ENCODE results near the gene SPTLC3. TPM values are rescaled to one million over a fixed set of nuclear protein-coding genes. Genes with fewer than 3 reads are reported as not detected.

Gene SPTLC3
- total and polyA plus RNA-seq, 2 donors (not counting 1 experiment from before 2014, with no cell fraction given): not detected

GRCh38 chr20:13105039-13105438 is 96.3 kb downstream of the SPTLC3 start:
- 86% methylated on average over 6 of the region's 9 CpGs for WGBS (ENCODE audit: insufficient coverage)
- CTCF ChIA-PET: interaction anchor here (0.7 to 1.8 kb wide), 4 partner anchors 13 to 1176 kb away, joined by 3 to 5 read pairs (median 4); no protein-coding TSS in a partner anchor

More at GRCh38 chr20:13105039-13105438, 96.3 kb downstream of the SPTLC3 start:
- Histone ChIP-seq H3K27ac (ENCODE audit: low read length in 2 of 2) (no peak overlapping the region), H3K27me3 (replicated peaks in 1 of 4; ENCODE audit: control extremely low read depth in 1 of 4, control insufficient read depth in 3 of 4, insufficient read depth in 4 of 4, low read length in 3 of 4) (no peaks in the 10 kb centered on the region), H3K4me3 (ENCODE audit: control extremely low read depth in 1 of 5, extremely low read depth in 1 of 5, insufficient read depth in 1 of 5, low read depth in 2 of 5, low read length in 4 of 5) (no peak overlapping the region), H3K79me2 (ENCODE audit: control insufficient read depth, insufficient read depth, low read length) (no peaks in the 10 kb centered on the region), H3K36me3 (replicated peaks in 1 of 2; ENCODE audit: control extremely low read depth in 1 of 2, control insufficient read depth in 1 of 2, extremely low read depth in 1 of 2, insufficient read depth in 2 of 2, low read length in 1 of 2) (no peaks in the 10 kb centered on the region), H3K4me2 (replicated peaks; ENCODE audit: low read depth, low read length, poor library complexity, severe bottlenecking) (no peak overlapping the region), H3K9ac (ENCODE audit: low read length) (no peak overlapping the region), H3K4me1 (ENCODE audit: control insufficient read depth in 2 of 2, insufficient read depth in 2 of 2, low read length in 2 of 2) (no peaks in the 10 kb centered on the region), H3K9me3 (ENCODE audit: control extremely low read depth in 1 of 3, control insufficient read depth in 2 of 3, insufficient read depth in 1 of 3, low read length in 2 of 3) (no peaks in the 10 kb centered on the region), H4K20me1 (ENCODE audit: control insufficient read depth, insufficient read depth, low read length, poor library complexity, severe bottlenecking) (no peaks in the 10 kb centered on the region), H2AFZ (ENCODE audit: insufficient read depth, low read depth, low read length, poor library complexity, severe bottlenecking) (no peak overlapping the region)
- TF ChIP-seq EZH2 (IDR thresholded peaks at IDR 0.05; ENCODE audit: borderline replicate concordance, insufficient read depth, low read depth, low read length, poor library complexity, severe bottlenecking) (no peak), CTCF (IDR thresholded peaks at IDR 0.05) (no peak)
- intact Hi-C loops (cut with micrococcal nuclease): loop anchor here (5.0 kb wide), 2 partner anchors 178 to 1428 kb away; no protein-coding TSS in a partner anchor
- Mint-ChIP-seq H3K4me1 (no peaks in the 10 kb centered on the region), H3K4me3 (no peak overlapping the region), H3K9me3 (ENCODE audit: insufficient read depth) (no peaks in the 10 kb centered on the region), H3K27me3 (peaks cover 13% of the 10 kb centered on the region), H3K27ac (no peak overlapping the region)
- ATAC-seq (ENCODE audit: low read depth): no peak
- DNase-seq: no peak
- POLR2A ChIA-PET: no interaction called here
